Measurements from ENCODE around the gene SLC25A14.

- TF ChIP-seq CTCF (IDR thresholded peaks at IDR 0.05; ENCODE audit: insufficient read depth, low read length, poor library complexity, severe bottlenecking), result no peak
- TF ChIP-seq EZH2phosphoT487 (conservative IDR thresholded peaks at IDR 0.05; ENCODE audit: low read length), result no peak
Observed at GRCh38 chrX:130321550-130321949, 18.2 kb upstream of the SLC25A14 start.
